Renal pelvis (tissue), 4 donors: ENCODE results near the gene MAP1S. TPM values are rescaled to one million over a fixed set of nuclear protein-coding genes. Genes with fewer than 3 reads are reported as not detected.
A peak's percentile ranks its signal among the peaks of the same experiment; 100 is the strongest.

Experiments
- DNase-seq: peaks from one replicate; pipeline ENCODE4 v3.0.0-alpha.2; 2013
- polyA plus RNA-seq, 3 donors: library from polyadenylated mRNA; unstranded; fragments of 120-200 nt; gene quantifications; one replicate each; pipeline ENCODE4 v1.2.1, GENCODE V29; 2013; ENCODE audit not compliant: insufficient read length in 3 of 3

MAP1S gene
- polyA plus RNA-seq, 3 donors, result 34.7 to 50.9 (median 43.6) TPM

- no peak for DNase-seq
Observed at GRCh38 chr19:17726964-17727773, 7.9 kb downstream of the MAP1S start.

- DNase-seq, result no peak
Observed at GRCh38 chr19:17727843-17728242, 8.6 kb downstream of the MAP1S start.

GRCh38 chr19:17733127-17733526 lies 13.8 kb downstream of the MAP1S start:
- no peak for DNase-seq

- DNase-seq, result no peak
Observed at GRCh38 chr19:17734146-17734545, 14.9 kb downstream of the MAP1S start.

GRCh38 chr19:17735410-17735809 lies 16.1 kb downstream of the MAP1S start:
- no peak for DNase-seq

GRCh38 chr19:17737690-17738153 lies 18.4 kb downstream of the MAP1S start:
- DNase-seq, result no peak

- no peak for DNase-seq
Observed at GRCh38 chr19:17739121-17739875, 20.0 kb downstream of the MAP1S start.

- no peak for DNase-seq
Observed at GRCh38 chr19:17741456-17741855, 22.2 kb downstream of the MAP1S start.

GRCh38 chr19:17743874-17744580 lies 24.7 kb downstream of the MAP1S start:
- no peak for DNase-seq

- peak; percentile 91 for DNase-seq
Observed at GRCh38 chr19:17747205-17748098, 28.2 kb downstream of the MAP1S start.

GRCh38 chr19:17748884-17749638 lies 29.8 kb downstream of the MAP1S start:
- no peak for DNase-seq

GRCh38 chr19:17749912-17750317 lies 30.6 kb downstream of the MAP1S start:
- no peak for DNase-seq

GRCh38 chr19:17751103-17751911 lies 32.0 kb downstream of the MAP1S start, which contains the start of gene FCHO1:
Gene FCHO1 (plus strand): TSS chr19:17751477. CDS start chr19:17755165, 3,688 bp downstream.
- DNase-seq, result no peak

- DNase-seq, result no peak
Observed at GRCh38 chr19:17751912-17752273, 32.6 kb downstream of the MAP1S start.

- no peak for DNase-seq
Observed at GRCh38 chr19:17752865-17753639, 33.8 kb downstream of the MAP1S start.

- DNase-seq, result no peak
Observed at GRCh38 chr19:17753976-17754375, 34.7 kb downstream of the MAP1S start.

GRCh38 chr19:17754634-17755442 lies 35.6 kb downstream of the MAP1S start:
- DNase-seq, result no peak

GRCh38 chr19:17755443-17755890 lies 36.2 kb downstream of the MAP1S start:
- DNase-seq, result no peak
